ENCODE results near the gene TREM2.
"Not testable (repeated sequence)": the region's sequence is repeated elsewhere in the genome, so short reads cannot be mapped to it uniquely, and the experiment has no call there.

TREM2 gene

DNA sequence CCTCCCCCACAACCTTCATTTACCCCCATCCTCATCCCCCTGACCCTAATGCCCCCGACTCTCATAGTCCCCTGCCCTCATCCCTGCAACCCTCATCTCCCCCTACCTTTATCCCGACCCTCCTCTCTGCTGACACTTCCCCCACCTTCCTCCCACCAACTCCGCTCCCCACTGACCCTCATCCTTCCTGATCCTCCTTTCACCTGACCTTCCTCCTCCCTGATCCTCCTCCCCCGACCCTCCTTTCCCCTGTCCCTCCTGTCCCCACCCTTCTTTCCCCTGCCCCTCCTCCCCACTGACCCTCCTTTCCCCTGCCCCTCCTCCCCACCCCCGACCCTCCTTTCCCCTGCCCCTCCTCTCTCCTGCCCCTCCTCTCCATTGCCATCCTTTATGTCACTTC is 31.0 kb upstream of the TREM2 start:
- CTCF ChIA-PET = no interaction called here
- TF ChIP-seq, protein P1, sequence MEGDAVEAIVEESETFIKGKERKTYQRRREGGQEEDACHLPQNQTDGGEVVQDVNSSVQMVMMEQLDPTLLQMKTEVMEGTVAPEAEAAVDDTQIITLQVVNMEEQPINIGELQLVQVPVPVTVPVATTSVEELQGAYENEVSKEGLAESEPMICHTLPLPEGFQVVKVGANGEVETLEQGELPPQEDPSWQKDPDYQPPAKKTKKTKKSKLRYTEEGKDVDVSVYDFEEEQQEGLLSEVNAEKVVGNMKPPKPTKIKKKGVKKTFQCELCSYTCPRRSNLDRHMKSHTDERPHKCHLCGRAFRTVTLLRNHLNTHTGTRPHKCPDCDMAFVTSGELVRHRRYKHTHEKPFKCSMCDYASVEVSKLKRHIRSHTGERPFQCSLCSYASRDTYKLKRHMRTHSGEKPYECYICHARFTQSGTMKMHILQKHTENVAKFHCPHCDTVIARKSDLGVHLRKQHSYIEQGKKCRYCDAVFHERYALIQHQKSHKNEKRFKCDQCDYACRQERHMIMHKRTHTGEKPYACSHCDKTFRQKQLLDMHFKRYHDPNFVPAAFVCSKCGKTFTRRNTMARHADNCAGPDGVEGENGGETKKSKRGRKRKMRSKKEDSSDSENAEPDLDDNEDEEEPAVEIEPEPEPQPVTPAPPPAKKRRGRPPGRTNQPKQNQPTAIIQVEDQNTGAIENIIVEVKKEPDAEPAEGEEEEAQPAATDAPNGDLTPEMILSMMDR (IDR thresholded peaks at IDR 0.05; ENCODE audit: insufficient read depth, low read length, missing control alignments) = no peak
- H3K4me3 ChIP-seq (ENCODE audit: low read depth, low read length) = no peak overlapping the region
- POLR2A ChIA-PET = no interaction called here
- DNase-seq (ENCODE audit: low read depth, low spot score) = no peak

- ChIA-PET CTCF (no interaction called here), POLR2A (no interaction called here)
- TF ChIP-seq, protein P1 (IDR thresholded peaks at IDR 0.05; ENCODE audit: insufficient read depth, low read length, missing control alignments) = no peak
- no peak for DNase-seq (ENCODE audit: low read depth, low spot score)
- no peak overlapping the region for H3K4me3 ChIP-seq (ENCODE audit: low read depth, low read length)
These were observed 30.3 kb upstream of the TREM2 start for GRCh38 chr6:41193171-41193734.

DNA sequence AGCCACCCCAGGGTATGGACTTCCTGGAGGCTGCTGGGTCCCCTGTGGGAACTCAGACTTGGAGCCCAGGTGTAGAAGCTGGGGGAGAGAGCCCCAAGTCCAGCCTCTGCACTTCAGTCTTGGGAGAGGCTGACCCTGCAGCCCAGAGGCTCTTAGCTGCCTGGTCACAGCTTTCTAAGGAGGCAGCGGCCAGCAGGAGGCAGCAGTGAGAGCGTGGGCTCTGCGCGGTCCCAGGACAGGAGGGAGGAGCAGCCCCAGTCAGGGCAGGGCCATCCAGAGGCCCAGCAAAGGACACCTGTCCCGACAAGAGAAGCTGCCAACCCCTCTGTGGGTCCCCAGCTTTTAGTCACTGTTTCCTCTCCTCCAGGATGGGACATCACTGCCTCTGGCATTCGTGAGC is 28.7 kb upstream of the TREM2 start:
- CTCF ChIA-PET = interaction anchor here (0.6 to 0.9 kb wide), 2 partner anchors 9 to 128 kb away, joined by 3 to 4 read pairs; no protein-coding TSS in a partner anchor
- H3K4me3 ChIP-seq (ENCODE audit: low read depth, low read length) = no peak overlapping the region
- TF ChIP-seq, protein P1 (IDR thresholded peaks at IDR 0.05; ENCODE audit: insufficient read depth, low read length, missing control alignments) = peak; percentile 14
- DNase-seq (ENCODE audit: low read depth, low spot score) = no peak
- POLR2A ChIA-PET = no interaction called here

GRCh38 chr6:41190791-41191190 is 27.9 kb upstream of the TREM2 start:
- ChIA-PET CTCF (interaction anchor here (0.7 to 1.0 kb wide), 3 partner anchors 8 to 91 kb away, joined by 3 to 5 read pairs (median 3); no protein-coding TSS in a partner anchor), POLR2A (no interaction called here)
- no peak overlapping the region for H3K4me3 ChIP-seq (ENCODE audit: low read depth, low read length)
- DNase-seq (ENCODE audit: low read depth, low spot score) = no peak
- TF ChIP-seq, protein P1 (IDR thresholded peaks at IDR 0.05; ENCODE audit: insufficient read depth, low read length, missing control alignments) = no peak

DNA sequence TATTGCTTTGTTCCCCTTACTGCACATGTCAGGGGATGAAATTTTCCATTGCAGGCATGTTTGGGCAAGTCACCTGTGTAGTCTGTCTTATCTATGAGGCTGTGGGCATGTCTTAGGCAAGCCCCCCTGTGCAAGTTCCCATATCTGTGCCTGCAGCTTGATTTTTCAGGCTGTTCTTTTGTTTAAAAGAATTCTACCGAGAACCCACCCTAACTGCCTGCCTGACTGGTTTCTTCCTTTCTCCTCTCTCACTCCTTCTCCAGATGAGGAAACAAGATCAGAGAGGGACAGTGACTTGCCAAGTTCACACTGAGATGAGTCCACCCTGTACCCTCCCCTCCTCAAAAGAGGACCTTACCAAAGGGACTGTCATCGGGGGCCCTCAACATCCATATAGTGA is 27.1 kb upstream of the TREM2 start:
- TF ChIP-seq, protein P1 (IDR thresholded peaks at IDR 0.05; ENCODE audit: insufficient read depth, low read length, missing control alignments) = no peak
- no peak for DNase-seq (ENCODE audit: low read depth, low spot score)
- ChIA-PET CTCF (interaction anchor here (0.7 to 1.0 kb wide), 3 partner anchors 8 to 90 kb away, joined by 3 to 5 read pairs (median 3); no protein-coding TSS in a partner anchor), POLR2A (no interaction called here)
- no peak overlapping the region for H3K4me3 ChIP-seq (ENCODE audit: low read depth, low read length)

DNA sequence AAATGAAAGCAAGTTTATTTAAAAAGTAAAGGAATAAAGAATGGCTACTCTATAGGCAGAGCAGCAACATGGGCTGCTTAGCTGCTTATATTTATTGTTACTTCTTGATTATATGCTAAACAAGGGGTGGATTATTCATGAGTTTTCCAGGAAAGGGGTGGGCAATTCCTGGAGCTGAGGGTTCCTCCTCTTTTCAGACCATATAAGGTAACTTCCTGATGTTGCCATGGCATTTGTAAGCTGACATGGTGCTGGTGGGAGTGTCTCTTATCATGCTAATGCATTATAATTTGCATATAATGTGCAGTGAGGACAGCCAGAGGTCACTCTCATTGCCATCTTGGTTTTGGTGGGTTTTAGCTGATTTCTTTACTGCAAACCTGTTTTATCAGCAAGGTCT is 26.1 kb upstream of the TREM2 start:
- CTCF ChIA-PET; DNase-seq (ENCODE audit: low read depth, low spot score); H3K4me3 ChIP-seq (ENCODE audit: low read depth, low read length); POLR2A ChIA-PET: not testable (repeated sequence)

Measured in AG04449 (cell line).